SU-DHL-6 (cell line): ENCODE data around the gene SSC4D.

Source experiments
- CTCF ChIP-seq: fragments of 200-600 bp; sonication (generic); IDR thresholded peaks from one replicate; pipeline ENCODE4 v1.5.1; 2017; ENCODE audit warnings: antibody characterized with exemption, mild to moderate bottlenecking, low read length, moderate library complexity; ENCODE audit not compliant: insufficient read depth, poor library complexity, severe bottlenecking
- EZH2phosphoT487 ChIP-seq: fragments of 200-600 bp; sonication (generic), shearing (Covaris generic); conservative IDR thresholded peaks from 2 replicates; pipeline ENCODE4 v1.6.1; 2018; ENCODE audit warnings: mild to moderate bottlenecking, antibody characterized with exemption, low read length, moderate library complexity, mixed read lengths

GRCh38 chr7:76380623-76380966 is 28.9 kb downstream of the SSC4D start:
- TF ChIP-seq CTCF (no peak), EZH2phosphoT487 (no peak)
